Measurements from ENCODE around the gene RRP12. TPM values are rescaled to one million over a fixed set of nuclear protein-coding genes. Genes with fewer than 3 reads are reported as not detected.

RRP12 gene
- total RNA-seq, 2 donors from 2014 or later = 41.4 to 43.1 TPM

DNA sequence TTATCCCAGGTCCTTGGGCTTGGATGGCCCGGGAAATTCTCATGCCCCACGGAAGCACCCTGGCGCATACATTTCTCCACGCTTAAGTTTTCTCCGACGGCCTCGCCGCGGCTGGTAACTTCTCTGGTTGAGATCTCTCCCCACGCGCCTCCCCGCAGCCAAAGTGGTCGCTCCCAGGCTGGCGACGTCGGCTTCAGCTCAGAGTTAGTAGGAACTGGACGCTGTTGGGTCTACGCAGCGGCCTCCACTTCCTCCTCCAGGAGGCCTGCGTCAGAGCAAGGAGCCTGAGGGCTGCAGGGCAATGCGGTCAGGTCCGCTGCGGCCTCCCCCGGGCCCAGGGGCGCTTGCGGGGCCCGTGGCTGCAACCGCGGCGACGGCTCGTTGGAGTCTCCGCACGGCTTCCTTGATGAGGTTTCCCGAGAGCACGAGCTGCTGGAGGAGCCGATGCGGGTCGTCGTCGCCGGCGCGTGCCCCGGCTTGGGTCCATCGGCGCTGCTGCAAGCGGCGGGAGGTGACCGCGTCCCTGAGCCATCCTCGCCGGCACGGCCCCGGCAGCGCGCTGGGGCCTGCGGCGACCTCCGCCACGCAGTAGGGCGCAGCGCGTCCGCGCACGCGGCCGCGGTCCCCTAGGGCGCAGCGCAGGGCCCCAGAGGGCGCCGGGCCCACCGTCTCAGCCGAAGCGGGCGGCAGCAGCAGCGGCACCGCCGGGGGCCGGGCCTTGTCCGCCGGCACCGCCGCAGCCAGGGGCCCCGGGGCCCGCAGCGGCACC, 67.4 kb downstream of the RRP12 start:
- H3K36me3 Mint-ChIP-seq = peaks cover 14 to 17% of the 10 kb centered on the region in 2 donors
- DNase-seq (ENCODE audit: low spot score in 2 of 2) = peak; percentile 48 to 75
- peak; percentile 48 to 63 for ATAC-seq
- H3K9me3 Mint-ChIP-seq = no peaks in the 10 kb centered on the region
- peak overlapping the region; percentile 84 to 89 for H3K27ac Mint-ChIP-seq

DNA sequence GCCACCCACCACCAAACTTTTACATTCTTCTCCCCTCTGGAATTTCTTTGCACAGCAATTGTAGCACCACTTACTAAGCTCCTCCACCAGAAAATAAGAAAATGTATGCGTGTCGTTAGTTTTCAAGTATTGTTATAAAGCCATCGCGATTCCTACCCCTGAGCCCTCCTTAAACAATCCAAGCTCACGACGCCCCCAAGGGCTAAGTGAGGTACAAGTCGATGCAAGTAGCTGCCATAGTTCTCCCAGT, 67.9 kb downstream of the RRP12 start:
- H3K27ac Mint-ChIP-seq = peak overlapping the region; percentile 84 to 89

DNA sequence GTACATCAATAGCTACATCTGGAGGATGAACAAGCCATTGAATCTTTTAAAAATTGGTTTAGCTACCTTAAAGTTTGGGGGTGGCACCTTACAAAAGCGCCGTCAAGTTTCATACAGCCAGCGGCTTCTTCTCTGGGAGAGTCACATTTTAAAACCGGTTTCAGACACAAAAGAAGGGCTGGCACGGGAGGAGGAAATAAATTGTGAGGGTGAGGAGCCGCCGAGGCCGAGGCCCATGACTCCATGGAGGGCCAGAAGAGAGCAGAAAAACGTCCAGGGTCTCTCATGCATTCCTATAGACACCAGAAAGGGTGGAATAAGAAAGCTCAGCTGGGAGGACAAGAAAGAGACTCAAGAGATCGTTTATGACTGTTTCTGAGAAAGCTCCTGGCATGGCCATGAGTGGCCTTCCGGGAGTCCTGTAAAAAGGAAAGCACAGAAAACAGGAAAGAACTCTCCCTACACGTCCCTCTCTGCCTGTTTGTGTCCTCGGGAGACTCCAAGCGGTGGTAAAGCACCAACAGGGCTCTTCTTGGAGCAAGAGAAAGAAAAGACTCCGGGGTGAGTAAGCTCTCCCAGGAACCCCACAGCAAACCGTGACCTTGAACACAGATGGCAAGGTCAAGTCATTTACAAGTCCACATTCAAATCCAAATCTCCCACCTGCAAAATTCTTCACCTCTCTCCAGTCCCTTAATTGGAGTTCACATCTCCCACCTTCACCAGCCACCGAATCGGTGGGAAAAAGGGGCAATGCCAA, 68.4 kb downstream of the RRP12 start:
- Mint-ChIP-seq H3K36me3 (peaks cover 14 to 17% of the 10 kb centered on the region in 2 donors), H3K9me3 (no peaks in the 10 kb centered on the region), H3K27ac (peak overlapping the region; percentile 84 to 93)
- DNase-seq (ENCODE audit: low spot score in 2 of 2) (peak in 1 of 2 donors; percentile 18), ATAC-seq (no peak)

More for the DNA sequence above, 67.9 kb downstream of the RRP12 start:
- ATAC-seq (no peak), DNase-seq (ENCODE audit: low spot score in 2 of 2) (no peak)
- Mint-ChIP-seq H3K36me3 (peaks cover 14 to 17% of the 10 kb centered on the region in 2 donors), H3K9me3 (no peaks in the 10 kb centered on the region)

DNA sequence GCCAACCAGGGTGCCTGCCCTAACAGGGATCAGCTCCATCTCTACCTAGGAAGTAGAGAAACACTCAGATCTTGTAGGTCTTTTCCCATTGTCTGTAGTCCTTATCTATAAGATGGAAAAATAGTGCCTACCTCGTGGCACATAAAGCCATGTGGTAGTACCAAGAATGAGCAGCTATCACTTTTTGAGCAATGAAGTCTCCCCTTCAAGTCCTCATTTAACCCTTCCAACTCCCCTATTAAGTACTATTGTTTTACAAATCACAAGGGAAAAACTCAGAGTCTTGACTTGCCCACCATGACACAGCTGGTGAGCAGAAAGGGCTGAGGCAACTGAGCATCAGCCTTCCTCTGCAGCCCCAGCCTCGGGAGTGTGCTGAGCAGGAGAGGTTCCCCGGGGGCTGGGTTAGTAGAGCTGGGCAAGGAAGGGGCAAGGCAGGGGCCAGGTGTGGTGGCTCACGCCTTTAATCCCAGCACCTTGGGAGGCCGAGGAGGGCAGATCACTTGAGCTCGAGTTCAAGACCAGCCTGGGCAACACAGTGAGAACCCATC, 69.9 kb downstream of the RRP12 start:
- Mint-ChIP-seq H3K27ac (no peak overlapping the region), H3K9me3 (no peaks in the 10 kb centered on the region), H3K36me3 (peaks cover 14 to 17% of the 10 kb centered on the region in 2 donors)
- DNase-seq (ENCODE audit: low spot score in 2 of 2) (no peak), ATAC-seq (no peak)

DNA sequence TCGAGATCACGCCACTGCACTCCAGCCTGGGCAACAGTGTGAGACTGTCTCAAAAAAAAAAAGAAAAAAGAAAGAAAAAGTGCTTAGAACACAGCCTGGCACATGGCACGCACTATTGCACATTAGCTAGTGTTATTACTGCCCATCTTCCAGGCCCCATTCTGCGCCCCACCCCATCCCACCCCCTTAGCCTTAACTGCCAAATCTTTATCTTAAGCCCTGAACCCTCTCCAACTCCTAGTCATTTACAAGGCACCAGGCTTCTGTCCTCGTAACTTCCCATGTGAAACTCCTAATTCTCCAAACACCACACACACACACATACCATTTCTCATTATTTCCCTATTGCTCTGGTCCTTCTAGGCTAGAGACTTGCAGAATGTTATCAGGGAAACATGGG, 71.4 kb downstream of the RRP12 start:
- Mint-ChIP-seq H3K36me3 (peaks cover 14 to 17% of the 10 kb centered on the region in 2 donors), H3K27ac (no peak overlapping the region), H3K9me3 (no peaks in the 10 kb centered on the region)
- ATAC-seq = no peak
- DNase-seq (ENCODE audit: low spot score in 2 of 2) = no peak

DNA sequence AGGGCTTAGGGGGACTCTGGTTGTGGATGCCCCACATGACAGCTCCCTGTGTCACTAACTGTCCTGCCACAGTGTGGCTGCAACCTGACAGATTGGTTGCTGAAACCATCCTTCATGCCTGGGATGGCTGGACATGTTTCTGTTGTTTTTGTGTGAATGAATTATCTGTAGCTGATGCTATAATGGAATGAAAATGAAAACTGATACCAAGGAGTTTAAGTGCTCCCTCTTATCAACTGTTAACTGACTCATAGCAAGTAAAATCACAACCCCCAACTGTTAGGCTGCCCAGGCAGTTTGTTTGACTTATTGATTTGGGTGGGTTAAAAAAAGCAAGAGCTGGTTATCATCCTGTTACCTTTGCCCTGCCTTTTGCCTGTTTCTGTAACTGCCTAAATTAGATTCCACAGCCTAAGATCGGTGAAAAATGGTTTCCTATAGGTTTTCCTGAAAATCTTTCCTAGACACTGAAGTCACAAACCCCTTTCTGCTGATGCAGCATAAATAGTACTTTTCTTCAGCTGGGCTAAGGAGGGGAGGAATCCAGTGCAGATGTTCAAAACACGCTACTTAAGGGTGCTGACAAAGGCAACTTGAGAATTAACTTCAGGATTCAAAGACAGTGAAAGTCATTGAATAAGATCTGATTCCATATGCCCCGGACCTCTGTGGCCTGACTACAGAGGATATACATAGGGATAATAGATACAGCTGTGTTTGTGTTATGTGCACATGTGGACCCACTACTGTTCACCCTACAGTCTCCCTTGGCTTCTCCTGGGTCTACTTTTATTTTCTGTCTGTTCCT, 72.3 kb downstream of the RRP12 start:
- DNase-seq (ENCODE audit: low spot score in 2 of 2) (no peak), ATAC-seq (peak; percentile 53 to 79)
- Mint-ChIP-seq H3K27ac (peak overlapping the region; percentile 67 to 75), H3K9me3 (no peaks in the 10 kb centered on the region), H3K36me3 (peaks cover 14 to 17% of the 10 kb centered on the region in 2 donors)

DNA sequence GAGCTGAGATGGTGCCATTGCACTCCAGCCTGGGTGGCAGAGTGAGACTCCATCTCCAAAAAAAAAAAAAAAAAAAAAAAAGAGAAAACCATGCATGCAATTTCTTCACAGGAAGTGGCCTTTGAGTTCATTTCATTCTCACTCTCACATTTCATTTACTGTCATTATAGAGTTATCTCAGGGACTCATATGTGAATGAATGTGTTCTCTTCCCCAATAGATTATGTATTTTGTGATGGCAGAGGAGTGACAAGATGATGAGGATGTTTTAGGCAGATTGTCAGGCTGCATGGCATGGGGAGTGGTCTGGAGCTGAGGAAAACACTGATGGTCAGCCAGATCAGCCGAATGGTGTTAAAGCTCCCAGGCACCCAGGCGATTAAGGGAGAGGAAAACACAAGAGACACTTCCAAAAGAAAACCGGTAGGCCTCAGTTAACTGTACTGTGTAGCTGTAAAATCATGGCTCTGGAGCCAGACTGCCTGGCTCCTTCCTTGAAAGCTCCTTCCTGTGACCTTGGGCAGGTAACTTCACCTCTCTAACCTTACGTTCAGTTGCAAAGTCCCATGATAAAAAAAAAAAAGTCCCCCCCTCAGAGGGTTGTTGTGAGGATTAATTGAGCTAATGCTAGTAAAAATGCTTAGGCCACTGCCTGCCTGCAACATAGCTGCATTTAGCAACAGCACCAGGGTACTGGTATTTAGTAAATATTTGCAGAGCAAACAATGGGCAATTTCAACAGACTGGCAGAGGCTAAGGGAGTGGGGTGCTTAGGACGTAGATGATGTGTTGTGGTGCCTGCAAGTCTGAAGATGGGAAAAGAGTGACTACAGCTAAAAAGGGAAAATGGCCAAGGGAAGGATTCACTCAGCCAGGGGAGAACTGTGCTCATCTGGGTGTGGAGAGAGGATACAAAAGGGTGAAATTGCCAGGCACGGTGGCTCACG, 73.5 kb downstream of the RRP12 start:
- Mint-ChIP-seq H3K9me3 (no peaks in the 10 kb centered on the region), H3K36me3 (peaks cover 6% of the 10 kb centered on the region in 2 donors), H3K27ac (peak overlapping the region; percentile 67 to 94)
- ATAC-seq = peak; percentile 54 to 65
- DNase-seq (ENCODE audit: low spot score in 2 of 2) = no peak

DNA sequence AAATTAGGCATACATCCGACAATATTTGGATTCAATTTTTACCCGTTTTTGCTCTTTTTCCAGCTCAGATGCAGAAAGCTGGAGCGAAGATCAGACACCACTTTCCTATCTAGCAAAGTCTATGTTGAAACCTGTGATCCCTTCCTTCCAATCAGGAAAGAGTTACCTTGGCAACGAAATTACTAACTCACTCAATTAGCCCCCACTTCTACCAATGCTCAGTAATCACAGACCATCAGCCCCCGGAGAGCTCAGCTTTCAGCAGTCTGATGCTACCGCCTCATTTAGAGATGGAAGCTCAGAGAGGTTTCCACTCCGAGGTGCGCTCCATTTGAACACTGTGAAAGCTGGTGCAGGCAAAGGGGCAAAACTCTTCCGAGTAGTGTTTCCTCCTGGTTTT, 75.4 kb downstream of the RRP12 start:
- Mint-ChIP-seq H3K9me3 (no peaks in the 10 kb centered on the region), H3K27ac (no peak overlapping the region), H3K36me3 (no peaks in the 10 kb centered on the region)
- no peak for ATAC-seq
- DNase-seq (ENCODE audit: low spot score in 2 of 2) = no peak

DNA sequence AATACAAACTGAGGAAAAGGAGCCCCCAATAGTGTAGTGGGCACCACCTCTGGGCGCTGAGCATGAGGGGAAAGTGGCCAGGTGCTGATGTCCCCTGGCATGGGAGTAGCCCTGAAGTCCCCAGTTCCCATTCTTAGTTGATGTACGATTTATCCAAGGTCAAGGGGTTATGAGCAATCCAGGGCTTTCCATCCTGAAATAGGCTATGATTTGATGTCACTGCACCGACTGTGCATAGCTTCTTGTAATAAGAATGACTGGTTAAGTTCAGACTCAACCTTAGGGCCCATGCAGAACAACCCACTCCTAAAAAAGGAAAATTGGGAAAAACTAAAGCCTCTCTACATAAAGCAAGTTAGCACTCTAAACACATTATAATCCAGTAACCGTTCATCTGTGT, 77.6 kb downstream of the RRP12 start:
- no peak for DNase-seq (ENCODE audit: low spot score in 2 of 2)
- H3K9me3 Mint-ChIP-seq = no peaks in the 10 kb centered on the region
- ATAC-seq = no peak
- no peak overlapping the region for H3K27ac Mint-ChIP-seq
- peaks cover 0 to 8% of the 10 kb centered on the region in 2 donors for H3K36me3 Mint-ChIP-seq

DNA sequence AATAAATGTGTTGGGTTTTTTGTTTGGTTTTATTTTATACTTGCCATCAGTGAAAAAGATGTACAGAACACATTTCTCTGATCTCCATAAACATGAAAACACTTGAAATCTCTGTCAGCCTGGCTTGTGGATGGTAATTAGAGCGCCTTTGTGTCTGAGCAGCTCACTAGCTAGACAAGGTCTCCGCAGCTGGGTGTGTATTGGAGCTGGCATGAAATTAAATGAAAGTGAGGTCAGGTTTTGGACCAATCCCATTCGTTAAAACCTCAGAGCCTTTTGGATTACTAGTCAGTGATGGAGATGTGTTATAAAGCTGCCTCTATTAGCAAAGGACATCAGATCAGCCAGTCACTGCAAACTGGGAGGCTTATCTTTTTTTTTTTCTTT, 79.3 kb downstream of the RRP12 start:
- no peak for DNase-seq (ENCODE audit: low spot score in 2 of 2)
- ATAC-seq = no peak
- no peak overlapping the region for H3K27ac Mint-ChIP-seq
- no peaks in the 10 kb centered on the region for H3K9me3 Mint-ChIP-seq
- H3K36me3 Mint-ChIP-seq = peaks cover 0 to 8% of the 10 kb centered on the region in 2 donors

DNA sequence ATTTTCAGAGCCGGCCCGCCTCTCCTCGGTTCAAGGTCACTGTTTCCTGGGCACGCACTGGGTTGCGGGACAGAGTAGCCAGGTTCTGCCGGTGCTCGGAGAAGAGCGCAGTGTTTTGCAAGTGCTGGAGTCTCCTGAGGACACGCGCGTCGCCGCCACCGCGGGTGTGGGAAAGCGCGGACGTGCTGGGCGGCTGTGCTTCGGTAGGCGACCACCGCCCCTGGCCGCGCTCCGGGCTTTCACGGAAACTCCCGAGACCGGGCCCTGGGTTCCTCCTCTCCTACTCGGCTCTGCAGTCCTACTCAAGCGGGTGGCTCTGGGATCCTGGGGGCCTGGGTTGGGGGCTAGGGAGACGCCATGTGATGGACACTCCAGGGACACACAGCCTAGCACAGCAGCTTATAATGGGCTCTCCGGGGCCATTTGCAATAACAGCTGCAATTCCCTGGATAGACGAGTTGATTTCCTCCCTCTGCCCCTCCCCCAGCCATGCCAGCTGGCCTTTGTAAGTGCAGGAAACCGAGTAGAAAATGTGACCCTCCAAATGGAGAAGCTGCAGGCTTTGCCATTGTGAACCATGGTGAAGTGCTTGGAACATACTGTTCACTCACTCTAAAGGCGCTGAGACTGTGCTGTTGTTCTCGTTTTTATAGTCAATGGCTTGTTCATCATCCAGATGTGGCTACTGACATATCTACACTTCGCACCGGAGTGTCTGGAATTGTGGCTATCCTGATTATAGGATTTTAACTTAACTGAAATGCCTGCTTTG, 79.9 kb downstream of the RRP12 start:
- H3K36me3 Mint-ChIP-seq = peaks cover 0 to 8% of the 10 kb centered on the region in 2 donors
- DNase-seq (ENCODE audit: low spot score in 2 of 2) (peak in 1 of 2 donors; percentile 8), ATAC-seq (no peak)
- H3K9me3 Mint-ChIP-seq = no peaks in the 10 kb centered on the region
- peak overlapping the region; percentile 46 to 85 for H3K27ac Mint-ChIP-seq

DNA sequence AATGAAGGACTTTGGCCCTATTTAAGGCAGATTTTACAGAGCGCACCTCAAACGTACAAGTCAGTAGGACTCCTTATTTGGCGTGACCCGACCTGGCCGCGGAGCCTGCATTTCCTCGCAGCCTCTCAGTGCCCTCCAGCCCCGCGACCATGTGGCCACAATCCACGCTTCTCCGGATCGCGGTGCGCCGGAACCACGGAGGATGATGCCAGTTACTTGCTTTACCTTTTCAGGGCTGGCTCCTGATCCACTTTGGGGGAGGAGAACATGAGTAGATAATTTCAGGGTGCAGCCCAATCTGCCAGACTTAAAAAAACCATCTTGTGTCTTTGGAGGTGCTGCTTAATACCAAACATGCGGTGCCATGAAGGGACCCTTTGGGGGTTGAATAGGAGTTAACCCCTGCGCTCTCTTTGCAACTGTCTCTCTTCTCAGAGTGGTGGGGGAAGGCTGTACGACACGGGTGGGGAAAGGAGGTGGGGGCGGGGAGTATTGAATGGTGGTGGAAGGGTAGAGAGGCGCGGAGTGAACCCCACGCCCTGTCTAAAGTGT, 80.6 kb downstream of the RRP12 start:
- Mint-ChIP-seq H3K36me3 (peaks cover 0 to 8% of the 10 kb centered on the region in 2 donors), H3K27ac (peak overlapping the region; percentile 46 to 85), H3K9me3 (no peaks in the 10 kb centered on the region)
- DNase-seq (ENCODE audit: low spot score in 2 of 2) (peak in 1 of 2 donors; percentile 40), ATAC-seq (peak; percentile 15 to 23)

DNA sequence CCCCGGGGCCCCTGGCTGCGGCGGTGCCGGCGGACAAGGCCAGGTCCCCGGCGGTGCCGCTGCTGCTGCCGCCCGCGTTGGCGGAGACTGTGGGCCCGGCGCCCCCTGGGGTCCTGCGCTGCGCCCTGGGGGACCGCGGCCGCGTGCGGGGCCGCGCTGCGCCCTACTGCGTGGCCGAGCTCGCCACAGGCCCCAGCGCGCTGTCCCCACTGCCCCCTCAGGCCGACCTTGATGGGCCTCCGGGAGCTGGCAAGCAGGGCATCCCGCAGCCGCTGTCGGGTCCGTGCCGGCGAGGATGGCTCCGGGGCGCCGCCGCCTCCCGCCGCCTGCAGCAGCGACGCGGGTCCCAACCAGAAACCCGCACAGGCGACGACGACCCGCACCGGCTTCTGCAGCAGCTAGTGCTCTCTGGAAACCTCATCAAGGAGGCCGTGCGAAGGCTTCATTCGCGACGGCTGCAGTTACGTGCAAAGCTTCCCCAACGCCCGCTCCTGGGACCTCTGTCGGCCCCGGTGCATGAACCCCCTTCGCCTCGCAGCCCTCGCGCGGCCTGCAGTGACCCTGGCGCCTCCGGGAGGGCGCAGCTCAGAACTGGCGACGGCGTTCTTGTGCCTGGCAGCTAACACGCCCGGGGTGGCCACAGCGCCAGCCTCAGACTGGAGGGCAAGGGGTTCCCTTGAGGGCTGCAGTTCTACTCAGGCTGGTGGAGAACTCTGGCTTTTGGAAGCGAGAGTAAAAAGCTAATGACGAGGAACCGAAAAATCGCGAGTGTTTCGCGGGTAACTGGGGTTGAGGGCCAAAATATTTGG, 81.3 kb downstream of the RRP12 start:
- ATAC-seq = peak; percentile 46 to 57
- H3K9me3 Mint-ChIP-seq = no peaks in the 10 kb centered on the region
- H3K27ac Mint-ChIP-seq = peak overlapping the region; percentile 46 to 85

More for the DNA sequence above, 81.3 kb downstream of the RRP12 start:
- peaks cover 0 to 8% of the 10 kb centered on the region in 2 donors for H3K36me3 Mint-ChIP-seq
- peak; percentile 60 to 67 for DNase-seq (ENCODE audit: low spot score in 2 of 2)
